Upper lobe of left lung (tissue), 4 donors: ENCODE measurements around the gene LYST.

Source experiments
- EP300 ChIP-seq, 4 donors: sonication (generic); formaldehyde crosslinking; IDR thresholded peaks; one replicate each; pipeline ENCODE4 v1.5.1; 2017; ENCODE audit warnings: antibody characterized with exemption in 4 of 4, control low read depth in 2 of 4
- TF ChIP-seq, protein P1 (sequence below), 6 experiments: fragments of 450-650 bp in 4 of 6; fragments of 200-600 bp in 2 of 6; sonication (generic) in 2 of 6; IDR thresholded peaks; one replicate each; pipeline ENCODE4 v1.5.1; 2016 to 2019; ENCODE audit warnings: antibody characterized with exemption in 6 of 6

DNA sequence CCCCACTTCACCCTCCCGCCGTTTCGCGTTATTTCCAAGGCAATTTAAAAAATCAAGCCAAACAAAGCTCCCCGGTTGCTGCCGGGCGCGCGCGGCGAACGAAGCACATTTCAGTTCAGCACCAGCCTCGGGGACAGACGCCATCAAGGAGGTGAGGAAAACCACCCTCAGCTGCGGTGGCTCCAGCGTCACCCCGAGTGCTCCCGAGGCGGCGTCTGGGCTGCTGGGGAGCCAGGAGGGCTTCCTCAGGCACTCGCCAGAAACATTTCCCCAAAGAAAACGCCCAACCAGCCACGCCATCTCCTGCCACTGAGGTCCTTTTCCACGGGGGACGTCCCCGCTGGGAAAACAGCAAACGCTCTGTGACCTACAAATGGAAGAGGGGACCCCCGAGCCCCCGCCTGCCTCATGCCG is 217.7 kb downstream of the LYST start:
- TF ChIP-seq, protein P1, sequence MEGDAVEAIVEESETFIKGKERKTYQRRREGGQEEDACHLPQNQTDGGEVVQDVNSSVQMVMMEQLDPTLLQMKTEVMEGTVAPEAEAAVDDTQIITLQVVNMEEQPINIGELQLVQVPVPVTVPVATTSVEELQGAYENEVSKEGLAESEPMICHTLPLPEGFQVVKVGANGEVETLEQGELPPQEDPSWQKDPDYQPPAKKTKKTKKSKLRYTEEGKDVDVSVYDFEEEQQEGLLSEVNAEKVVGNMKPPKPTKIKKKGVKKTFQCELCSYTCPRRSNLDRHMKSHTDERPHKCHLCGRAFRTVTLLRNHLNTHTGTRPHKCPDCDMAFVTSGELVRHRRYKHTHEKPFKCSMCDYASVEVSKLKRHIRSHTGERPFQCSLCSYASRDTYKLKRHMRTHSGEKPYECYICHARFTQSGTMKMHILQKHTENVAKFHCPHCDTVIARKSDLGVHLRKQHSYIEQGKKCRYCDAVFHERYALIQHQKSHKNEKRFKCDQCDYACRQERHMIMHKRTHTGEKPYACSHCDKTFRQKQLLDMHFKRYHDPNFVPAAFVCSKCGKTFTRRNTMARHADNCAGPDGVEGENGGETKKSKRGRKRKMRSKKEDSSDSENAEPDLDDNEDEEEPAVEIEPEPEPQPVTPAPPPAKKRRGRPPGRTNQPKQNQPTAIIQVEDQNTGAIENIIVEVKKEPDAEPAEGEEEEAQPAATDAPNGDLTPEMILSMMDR (IDR thresholded peaks at IDR 0.05), result no peak
- TF ChIP-seq EP300 (IDR thresholded peaks at IDR 0.05), result no peak
